SK-N-SH (cell line): ENCODE results near the gene AEN. TPM values are rescaled to one million over a fixed set of nuclear protein-coding genes. Genes with fewer than 3 reads are reported as not detected.
A peak's percentile ranks its signal among the peaks of the same experiment; 100 is the strongest.

Source experiments
- CTCF ChIA-PET: fragments of 300-600, 350-600 bp; formaldehyde crosslinking; extraction: SDS; loops from one replicate; lab custom pipeline; 2021; lab: Yijun Ruan, JAX
- POLR2A ChIA-PET: fragments of 350-600 bp; sonication (Branson Sonifier 250); formaldehyde crosslinking; extraction: SDS; loops from one replicate; lab custom pipeline; 2020; ENCODE audit warnings: antibody characterized with exemption, inconsistent platforms; lab: Yijun Ruan, JAX
- DNase-seq: peaks from one replicate; pipeline ENCODE4 v3.0.0; 2012
- H2AFZ ChIP-seq: fragments of 200-600 bp; sonication (generic); 2 replicates; pipeline ENCODE4 v1.8.1; 2016; ENCODE audit warnings: antibody characterized with exemption, mild to moderate bottlenecking, low read depth
- H3F3A ChIP-seq: fragments of 200-600 bp; sonication (generic); replicated peaks from 2 replicates; pipeline ENCODE3; 2016; ENCODE audit warnings: antibody characterized with exemption, mild to moderate bottlenecking; ENCODE audit not compliant: insufficient read depth
- H3K27ac ChIP-seq, 2 experiments: fragments of 200-500 bp in 1 of 2; fragments of 200-600 bp in 1 of 2; sonication (Bioruptor generic) in 1 of 2; sonication (generic), shearing (Covaris generic) in 1 of 2; 2 replicates each; pipeline versions ENCODE4 v1.5.1 to v1.6.1; 2014 to 2016; ENCODE audit warnings: low read depth in 2 of 2, inconsistent platforms in 1 of 2, low read length in 1 of 2, mild to moderate bottlenecking in 1 of 2, mixed read lengths in 1 of 2
- H3K27me3 ChIP-seq: fragments of 200-600 bp; sonication (generic), shearing (Covaris generic); 2 replicates; pipeline ENCODE4 v1.6.1; 2016; ENCODE audit warnings: mixed run types; ENCODE audit not compliant: insufficient read depth
- H3K36me3 ChIP-seq, 2 experiments: fragments of 200-500 bp in 1 of 2; fragments of 200-600 bp in 1 of 2; sonication (Bioruptor generic) in 1 of 2; sonication (generic) in 1 of 2; replicated peaks in 1 of 2; 2 replicates each; pipeline versions ENCODE3 to v1.5.1; 2014 to 2016; ENCODE audit warnings: low read length in 1 of 2, mild to moderate bottlenecking in 1 of 2; ENCODE audit not compliant: insufficient read depth in 2 of 2, control insufficient read depth in 1 of 2
- H3K4me1 ChIP-seq, 2 experiments: fragments of 200-500 bp in 1 of 2; fragments of 200-600 bp in 1 of 2; sonication (Bioruptor generic) in 1 of 2; sonication (generic), shearing (Covaris generic) in 1 of 2; 2 replicates each; pipeline versions ENCODE4 v1.5.1 to v1.6.1; 2014 to 2016; ENCODE audit warnings: low read depth in 1 of 2, low read length in 1 of 2, mixed run types in 1 of 2; ENCODE audit not compliant: insufficient read depth in 2 of 2, control insufficient read depth in 1 of 2
- H3K4me2 ChIP-seq: fragments of 200-600 bp; sonication (generic), shearing (Covaris generic); 2 replicates; pipeline ENCODE4 v1.6.1; 2017; ENCODE audit warnings: mixed run types
- H3K4me3 ChIP-seq, 2 experiments: fragments of 200-500 bp in 1 of 2; fragments of 200-600 bp in 1 of 2; sonication (Bioruptor generic) in 1 of 2; sonication (generic), shearing (Covaris generic) in 1 of 2; 2 replicates each; pipeline versions ENCODE4 v1.5.1 to v1.8.1; 2014 to 2016; ENCODE audit warnings: low read depth in 2 of 2, inconsistent platforms in 1 of 2, low read length in 1 of 2, mild to moderate bottlenecking in 1 of 2, mixed read lengths in 1 of 2, moderate library complexity in 1 of 2
- H3K79me2 ChIP-seq: fragments of 200-600 bp; sonication (generic); 2 replicates; pipeline ENCODE4 v1.8.1; 2017; ENCODE audit warnings: mild to moderate bottlenecking; ENCODE audit not compliant: insufficient read depth
- H3K9ac ChIP-seq: fragments of 200-600 bp; sonication (generic); 2 replicates; pipeline ENCODE4 v1.6.1; 2017; ENCODE audit warnings: mixed run types
- H3K9me2 ChIP-seq: fragments of 200-600 bp; sonication (generic); 2 replicates; pipeline ENCODE4 v1.6.1; 2017; ENCODE audit warnings: mixed run types
- H3K9me3 ChIP-seq: fragments of 200-600 bp; sonication (generic); 2 replicates; pipeline ENCODE4 v1.6.1; 2017; ENCODE audit warnings: mixed run types, mild to moderate bottlenecking, moderate library complexity
- H4K20me1 ChIP-seq: fragments of 200-600 bp; sonication (generic); 2 replicates; pipeline ENCODE4 v1.6.1; 2017; ENCODE audit warnings: mild to moderate bottlenecking, mixed run types; ENCODE audit not compliant: insufficient read depth
- ELF1 ChIP-seq: IDR thresholded peaks from 2 replicates; pipeline ENCODE4 v1.4.0; 2012
- FOXM1 ChIP-seq: IDR thresholded peaks from 2 replicates; pipeline ENCODE4 v1.4.0; 2012; ENCODE audit warnings: low read depth, mild to moderate bottlenecking
- MXI1 ChIP-seq: IDR thresholded peaks from 2 replicates; pipeline ENCODE4 v1.6.1; 2012; ENCODE audit warnings: mild to moderate bottlenecking, low read depth, low read length, improper control_type of control experiment
- NFIC ChIP-seq: IDR thresholded peaks from 2 replicates; pipeline ENCODE4 v1.4.0; 2012; ENCODE audit warnings: borderline replicate concordance
- POLR2AphosphoS5 ChIP-seq: IDR thresholded peaks from 2 replicates; pipeline ENCODE4 v1.6.1; 2012; ENCODE audit warnings: low read depth, low read length
- RAD21 ChIP-seq: IDR thresholded peaks from 2 replicates; pipeline ENCODE4 v1.6.1; 2012; ENCODE audit warnings: mild to moderate bottlenecking, low read length
- RXRA ChIP-seq: IDR thresholded peaks from 2 replicates; pipeline ENCODE4 v1.4.0; 2012; ENCODE audit warnings: low read depth, mild to moderate bottlenecking, borderline replicate concordance
- SIN3A ChIP-seq: IDR thresholded peaks from 2 replicates; pipeline ENCODE4 v1.6.1; 2012; ENCODE audit warnings: low read depth, mild to moderate bottlenecking, low read length, moderate library complexity, borderline replicate concordance
- SMC3 ChIP-seq: IDR thresholded peaks from 2 replicates; pipeline ENCODE4 v1.6.1; 2012; ENCODE audit warnings: low read depth, low read length, improper control_type of control experiment
- TAF1 ChIP-seq: IDR thresholded peaks from 2 replicates; pipeline ENCODE4 v1.6.1; 2012; ENCODE audit warnings: low read depth, mild to moderate bottlenecking, low read length, moderate library complexity, borderline replicate concordance
- TEAD4 ChIP-seq: IDR thresholded peaks from 2 replicates; pipeline ENCODE4 v1.4.0; 2012; ENCODE audit warnings: mild to moderate bottlenecking, borderline replicate concordance; ENCODE audit not compliant: insufficient read depth
- WGBS: methylation state at CpG from one replicate; pipeline ENCODE4 v1.1.6; 2017; ENCODE audit warnings: low lambda C conversion rate; 5-methylcytosine and 5-hydroxymethylcytosine counted together
- polyA plus RNA-seq, 3 experiments: library from polyadenylated mRNA; depleted of rRNA; stranded (reverse); fragments of >200 nt; gene quantifications; 2 replicates each; pipeline ENCODE4 v1.2.3, GENCODE V29; 2012
- TF ChIP-seq, protein P1 (sequence below): IDR thresholded peaks from 2 replicates; pipeline ENCODE4; 2012
- TF ChIP-seq, protein P2 (sequence below): IDR thresholded peaks from 2 replicates; pipeline ENCODE4 v1.4.0; 2012; ENCODE audit warnings: low read depth, borderline replicate concordance
- TF ChIP-seq, protein P3 (sequence below): IDR thresholded peaks from 2 replicates; pipeline ENCODE4 v1.6.1; 2012; ENCODE audit warnings: mild to moderate bottlenecking, low read depth, low read length, moderate library complexity
- TF ChIP-seq, protein P4 (sequence below): IDR thresholded peaks from 2 replicates; pipeline ENCODE4 v1.4.0; 2012; ENCODE audit warnings: low read depth, borderline replicate concordance

AEN gene
- polyA plus RNA-seq, 1 of the 3 experiments (the other 2 are of a cell fraction): 46.4 TPM

DNA sequence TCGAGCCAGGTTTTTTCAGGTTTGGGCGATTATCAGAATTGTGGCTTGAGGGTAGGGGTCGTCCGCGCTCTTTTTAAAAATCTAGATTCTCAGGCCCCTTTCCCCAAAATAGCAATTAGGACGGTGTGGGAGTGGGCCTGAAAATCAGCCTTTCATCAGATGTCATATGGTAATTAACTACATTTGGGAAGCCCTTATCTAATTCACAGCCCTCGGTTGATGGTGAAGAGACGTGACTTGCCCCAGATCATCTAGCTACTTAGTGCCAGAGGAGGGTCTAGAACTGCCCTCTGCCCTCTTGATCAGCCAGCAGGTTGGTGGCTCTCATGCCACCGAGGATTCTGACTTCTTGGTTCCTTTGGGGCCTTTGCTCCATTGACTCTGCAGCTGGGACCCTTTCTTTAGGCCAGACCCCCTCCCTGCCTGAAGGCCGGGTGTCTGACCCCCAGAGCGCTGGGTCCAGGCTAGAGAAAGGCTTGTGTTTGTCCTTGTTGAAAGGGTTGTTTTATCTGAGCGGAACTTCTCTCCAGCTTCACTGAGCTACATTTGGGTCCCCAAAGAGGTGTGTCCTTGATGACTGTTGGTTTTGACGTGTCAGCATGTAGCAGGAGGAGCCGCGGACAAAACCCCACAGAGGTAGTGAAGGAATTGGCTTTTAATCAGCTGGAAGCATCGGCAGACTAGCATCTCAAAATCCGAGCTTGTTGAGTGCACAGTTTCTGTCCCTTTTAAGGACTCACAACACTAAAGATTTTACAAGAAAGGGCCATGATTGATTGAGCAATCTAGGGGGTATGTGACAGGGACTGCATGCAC lies 857 bp downstream of the AEN start:
- DNase-seq: no peak
- peak overlapping the region; percentile 87 to 93 for H3K4me3 ChIP-seq
- H2AFZ ChIP-seq: peak overlapping the region; percentile 47; the same call in 1 of the 2 replicates
- H3K27ac ChIP-seq: peak overlapping the region; percentile 84 to 89
- H3K27me3 ChIP-seq: no peaks in the 10 kb centered on the region
- H4K20me1 ChIP-seq: peaks cover 51% of the 10 kb centered on the region
- H3K9ac ChIP-seq: peak overlapping the region; percentile 99
- TF ChIP-seq MXI1 (peak; percentile 69), POLR2AphosphoS5 (peak; percentile 38), SIN3A (peak; percentile 44; the same call in 1 of the 2 replicates), RXRA (no peak)
- TF ChIP-seq, protein P1, sequence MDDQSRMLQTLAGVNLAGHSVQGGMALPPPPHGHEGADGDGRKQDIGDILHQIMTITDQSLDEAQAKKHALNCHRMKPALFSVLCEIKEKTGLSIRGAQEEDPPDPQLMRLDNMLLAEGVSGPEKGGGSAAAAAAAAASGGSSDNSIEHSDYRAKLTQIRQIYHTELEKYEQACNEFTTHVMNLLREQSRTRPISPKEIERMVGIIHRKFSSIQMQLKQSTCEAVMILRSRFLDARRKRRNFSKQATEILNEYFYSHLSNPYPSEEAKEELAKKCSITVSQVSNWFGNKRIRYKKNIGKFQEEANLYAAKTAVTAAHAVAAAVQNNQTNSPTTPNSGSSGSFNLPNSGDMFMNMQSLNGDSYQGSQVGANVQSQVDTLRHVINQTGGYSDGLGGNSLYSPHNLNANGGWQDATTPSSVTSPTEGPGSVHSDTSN: no peak; the same call in 1 of the 2 replicates
- TF ChIP-seq, protein P2, sequence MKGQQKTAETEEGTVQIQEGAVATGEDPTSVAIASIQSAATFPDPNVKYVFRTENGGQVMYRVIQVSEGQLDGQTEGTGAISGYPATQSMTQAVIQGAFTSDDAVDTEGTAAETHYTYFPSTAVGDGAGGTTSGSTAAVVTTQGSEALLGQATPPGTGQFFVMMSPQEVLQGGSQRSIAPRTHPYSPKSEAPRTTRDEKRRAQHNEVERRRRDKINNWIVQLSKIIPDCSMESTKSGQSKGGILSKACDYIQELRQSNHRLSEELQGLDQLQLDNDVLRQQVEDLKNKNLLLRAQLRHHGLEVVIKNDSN: no peak
- WGBS: 0% methylated on average over 15 of the region's 17 CpGs
- no peaks in the 10 kb centered on the region for H3K9me2 ChIP-seq
- ChIA-PET CTCF (interaction anchor here (0.7 to 1.5 kb wide), 6 partner anchors 9 to 155 kb away, joined by 3 to 7 read pairs (median 3); partner anchors contain the start of genes MRPL46 and MRPS11), POLR2A (interaction anchor here (1.0 kb wide), 1 partner anchor 21 kb away, joined by 3 read pairs; no protein-coding TSS in a partner anchor)
- no peaks in the 10 kb centered on the region for H3F3A ChIP-seq
- peak overlapping the region; percentile 95 for H3K4me2 ChIP-seq
- peaks cover 59% of the 10 kb centered on the region for H3K79me2 ChIP-seq
- H3K9me3 ChIP-seq: no peaks in the 10 kb centered on the region
- H3K4me1 ChIP-seq: peaks cover 17 to 18% of the 10 kb centered on the region in 2 experiments
- H3K36me3 ChIP-seq: peaks cover 22 to 25% of the 10 kb centered on the region in 2 experiments

DNA sequence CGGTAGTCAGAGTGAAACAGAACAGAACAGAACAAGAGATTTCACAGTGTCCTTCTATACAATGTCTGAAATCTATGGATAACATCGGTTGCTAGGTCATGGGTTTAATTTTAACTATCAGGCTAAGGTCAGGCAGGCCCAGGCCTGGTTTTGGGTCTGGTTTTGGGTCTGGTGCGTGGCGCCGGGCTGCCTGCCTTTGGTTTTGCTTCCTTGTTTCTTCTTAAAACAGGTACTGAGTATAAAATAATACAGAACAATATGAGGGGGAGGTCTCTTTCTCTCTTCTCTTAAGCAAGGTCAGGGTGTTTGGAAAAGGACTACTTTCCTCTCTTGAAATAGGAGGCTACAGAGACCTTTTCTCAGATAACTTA lies 1.4 kb downstream of the AEN start:
- WGBS: 21% methylated on average over 5 of the region's 5 CpGs
- Histone ChIP-seq H2AFZ (no peak overlapping the region), H3K9me2 (no peaks in the 10 kb centered on the region), H3K9me3 (no peaks in the 10 kb centered on the region), H3F3A (no peaks in the 10 kb centered on the region), H3K4me1 (peaks cover 17 to 18% of the 10 kb centered on the region in 2 experiments), H3K4me2 (peak overlapping the region; percentile 95), H3K9ac (peak overlapping the region; percentile 99), H3K36me3 (peaks cover 28 to 31% of the 10 kb centered on the region in 2 experiments), H3K79me2 (peaks cover 65% of the 10 kb centered on the region), H3K4me3 (peak overlapping the region; percentile 87 to 93), H4K20me1 (peaks cover 57% of the 10 kb centered on the region), H3K27me3 (no peaks in the 10 kb centered on the region), H3K27ac (peak overlapping the region; percentile 12 to 84; a peak in 2 of 4 replicates)
- CTCF ChIA-PET: interaction anchor here (0.7 to 1.5 kb wide), 3 partner anchors 146 to 155 kb away, joined by 3 to 7 read pairs (median 3); partner anchors contain the start of genes MRPL46 and MRPS11
- POLR2A ChIA-PET: interaction anchor here (1.0 kb wide), 1 partner anchor 21 kb away, joined by 3 read pairs; no protein-coding TSS in a partner anchor
- DNase-seq: no peak
- TF ChIP-seq RAD21 (no peak), FOXM1 (no peak), NFIC (no peak), TAF1 (no peak), SIN3A (no peak), TEAD4 (no peak), POLR2AphosphoS5 (no peak), ELF1 (no peak), MXI1 (no peak), SMC3 (no peak)
- TF ChIP-seq, protein P3, sequence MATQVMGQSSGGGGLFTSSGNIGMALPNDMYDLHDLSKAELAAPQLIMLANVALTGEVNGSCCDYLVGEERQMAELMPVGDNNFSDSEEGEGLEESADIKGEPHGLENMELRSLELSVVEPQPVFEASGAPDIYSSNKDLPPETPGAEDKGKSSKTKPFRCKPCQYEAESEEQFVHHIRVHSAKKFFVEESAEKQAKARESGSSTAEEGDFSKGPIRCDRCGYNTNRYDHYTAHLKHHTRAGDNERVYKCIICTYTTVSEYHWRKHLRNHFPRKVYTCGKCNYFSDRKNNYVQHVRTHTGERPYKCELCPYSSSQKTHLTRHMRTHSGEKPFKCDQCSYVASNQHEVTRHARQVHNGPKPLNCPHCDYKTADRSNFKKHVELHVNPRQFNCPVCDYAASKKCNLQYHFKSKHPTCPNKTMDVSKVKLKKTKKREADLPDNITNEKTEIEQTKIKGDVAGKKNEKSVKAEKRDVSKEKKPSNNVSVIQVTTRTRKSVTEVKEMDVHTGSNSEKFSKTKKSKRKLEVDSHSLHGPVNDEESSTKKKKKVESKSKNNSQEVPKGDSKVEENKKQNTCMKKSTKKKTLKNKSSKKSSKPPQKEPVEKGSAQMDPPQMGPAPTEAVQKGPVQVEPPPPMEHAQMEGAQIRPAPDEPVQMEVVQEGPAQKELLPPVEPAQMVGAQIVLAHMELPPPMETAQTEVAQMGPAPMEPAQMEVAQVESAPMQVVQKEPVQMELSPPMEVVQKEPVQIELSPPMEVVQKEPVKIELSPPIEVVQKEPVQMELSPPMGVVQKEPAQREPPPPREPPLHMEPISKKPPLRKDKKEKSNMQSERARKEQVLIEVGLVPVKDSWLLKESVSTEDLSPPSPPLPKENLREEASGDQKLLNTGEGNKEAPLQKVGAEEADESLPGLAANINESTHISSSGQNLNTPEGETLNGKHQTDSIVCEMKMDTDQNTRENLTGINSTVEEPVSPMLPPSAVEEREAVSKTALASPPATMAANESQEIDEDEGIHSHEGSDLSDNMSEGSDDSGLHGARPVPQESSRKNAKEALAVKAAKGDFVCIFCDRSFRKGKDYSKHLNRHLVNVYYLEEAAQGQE: no peak
- TF ChIP-seq, protein P4, sequence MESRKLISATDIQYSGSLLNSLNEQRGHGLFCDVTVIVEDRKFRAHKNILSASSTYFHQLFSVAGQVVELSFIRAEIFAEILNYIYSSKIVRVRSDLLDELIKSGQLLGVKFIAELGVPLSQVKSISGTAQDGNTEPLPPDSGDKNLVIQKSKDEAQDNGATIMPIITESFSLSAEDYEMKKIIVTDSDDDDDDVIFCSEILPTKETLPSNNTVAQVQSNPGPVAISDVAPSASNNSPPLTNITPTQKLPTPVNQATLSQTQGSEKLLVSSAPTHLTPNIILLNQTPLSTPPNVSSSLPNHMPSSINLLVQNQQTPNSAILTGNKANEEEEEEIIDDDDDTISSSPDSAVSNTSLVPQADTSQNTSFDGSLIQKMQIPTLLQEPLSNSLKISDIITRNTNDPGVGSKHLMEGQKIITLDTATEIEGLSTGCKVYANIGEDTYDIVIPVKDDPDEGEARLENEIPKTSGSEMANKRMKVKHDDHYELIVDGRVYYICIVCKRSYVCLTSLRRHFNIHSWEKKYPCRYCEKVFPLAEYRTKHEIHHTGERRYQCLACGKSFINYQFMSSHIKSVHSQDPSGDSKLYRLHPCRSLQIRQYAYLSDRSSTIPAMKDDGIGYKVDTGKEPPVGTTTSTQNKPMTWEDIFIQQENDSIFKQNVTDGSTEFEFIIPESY: no peak
